ENCODE results near the gene HSPB6.

- TF ChIP-seq FOXP2 (optimal IDR thresholded peaks at IDR 0.05; ENCODE audit: borderline replicate concordance, extremely low read depth, extremely low read length, insufficient read depth) (no peak), POLR2AphosphoS5 (IDR thresholded peaks at IDR 0.05; ENCODE audit: low read depth, low read length) (no peak), SIN3A (IDR thresholded peaks at IDR 0.05; ENCODE audit: borderline replicate concordance, insufficient read depth, low read length) (no peak)
These were observed 24.8 kb upstream of the HSPB6 start for GRCh38 chr19:35781650-35782049.
